ENCODE results near the gene COX8C.

- TF ChIP-seq CTCF (IDR thresholded peaks at IDR 0.05) = no peak
- TF ChIP-seq POLR2A (IDR thresholded peaks at IDR 0.05) = no peak
These were observed 42.2 kb upstream of the COX8C start for GRCh38 chr14:93304771-93305170.
